ENCODE measurements around the gene TMPRSS2. TPM values are rescaled to one million over a fixed set of nuclear protein-coding genes. Genes with fewer than 3 reads are reported as not detected.

Gene TMPRSS2
- total RNA-seq, 1 experiment from 2014 or later, result 1.1 TPM

DNA sequence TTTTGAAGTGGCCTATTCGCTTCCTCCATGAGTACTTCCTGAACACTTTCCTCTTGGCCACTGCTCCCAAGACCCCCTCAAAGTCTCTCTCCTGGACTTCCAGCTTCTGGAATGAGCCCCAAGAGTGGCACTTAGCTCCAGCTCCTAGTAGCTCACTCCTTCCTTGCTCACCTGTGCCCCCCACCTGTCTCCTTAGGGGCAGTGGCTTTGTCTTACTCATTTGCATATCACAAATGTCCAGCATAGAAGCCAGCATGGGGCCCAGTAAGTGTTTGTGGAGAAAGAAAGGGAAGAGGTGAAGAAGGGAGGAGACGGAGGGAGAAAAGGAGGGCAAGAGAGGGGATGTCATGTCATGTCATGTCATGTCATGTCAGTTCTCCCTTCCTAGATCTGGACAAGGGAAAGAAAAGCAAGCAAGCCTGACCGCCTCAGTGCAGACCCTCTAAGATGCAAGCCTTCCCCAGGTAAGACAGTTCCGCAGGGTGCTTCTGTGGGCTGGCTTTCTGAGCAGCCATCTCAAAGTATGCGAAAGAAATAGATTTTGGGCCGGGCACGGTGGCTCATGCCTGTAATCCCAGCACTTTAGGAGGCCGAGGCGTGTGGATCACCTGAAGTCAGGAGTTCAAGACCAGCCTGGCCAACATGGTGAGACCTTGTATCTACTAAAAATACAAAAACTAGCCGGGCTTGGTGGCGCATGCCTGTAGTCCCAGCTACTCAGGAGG lies 88.8 kb downstream of the TMPRSS2 start:
- ChIA-PET RAD21 (ENCODE audit: low non-redundant PET in 1 of 2, low total read pairs in 2 of 2, uncharacterized antibody in 2 of 2, unreplicated experiment in 2 of 2) (no interaction called here), POLR2A (no interaction called here), CTCF (no interaction called here)
- no peak for TF ChIP-seq SIN3A (IDR thresholded peaks at IDR 0.05; ENCODE audit: low read depth)
- TF ChIP-seq EZH2phosphoT487 (IDR thresholded peaks at IDR 0.05; ENCODE audit: borderline replicate concordance), result no peak
- TF ChIP-seq, protein P1, sequence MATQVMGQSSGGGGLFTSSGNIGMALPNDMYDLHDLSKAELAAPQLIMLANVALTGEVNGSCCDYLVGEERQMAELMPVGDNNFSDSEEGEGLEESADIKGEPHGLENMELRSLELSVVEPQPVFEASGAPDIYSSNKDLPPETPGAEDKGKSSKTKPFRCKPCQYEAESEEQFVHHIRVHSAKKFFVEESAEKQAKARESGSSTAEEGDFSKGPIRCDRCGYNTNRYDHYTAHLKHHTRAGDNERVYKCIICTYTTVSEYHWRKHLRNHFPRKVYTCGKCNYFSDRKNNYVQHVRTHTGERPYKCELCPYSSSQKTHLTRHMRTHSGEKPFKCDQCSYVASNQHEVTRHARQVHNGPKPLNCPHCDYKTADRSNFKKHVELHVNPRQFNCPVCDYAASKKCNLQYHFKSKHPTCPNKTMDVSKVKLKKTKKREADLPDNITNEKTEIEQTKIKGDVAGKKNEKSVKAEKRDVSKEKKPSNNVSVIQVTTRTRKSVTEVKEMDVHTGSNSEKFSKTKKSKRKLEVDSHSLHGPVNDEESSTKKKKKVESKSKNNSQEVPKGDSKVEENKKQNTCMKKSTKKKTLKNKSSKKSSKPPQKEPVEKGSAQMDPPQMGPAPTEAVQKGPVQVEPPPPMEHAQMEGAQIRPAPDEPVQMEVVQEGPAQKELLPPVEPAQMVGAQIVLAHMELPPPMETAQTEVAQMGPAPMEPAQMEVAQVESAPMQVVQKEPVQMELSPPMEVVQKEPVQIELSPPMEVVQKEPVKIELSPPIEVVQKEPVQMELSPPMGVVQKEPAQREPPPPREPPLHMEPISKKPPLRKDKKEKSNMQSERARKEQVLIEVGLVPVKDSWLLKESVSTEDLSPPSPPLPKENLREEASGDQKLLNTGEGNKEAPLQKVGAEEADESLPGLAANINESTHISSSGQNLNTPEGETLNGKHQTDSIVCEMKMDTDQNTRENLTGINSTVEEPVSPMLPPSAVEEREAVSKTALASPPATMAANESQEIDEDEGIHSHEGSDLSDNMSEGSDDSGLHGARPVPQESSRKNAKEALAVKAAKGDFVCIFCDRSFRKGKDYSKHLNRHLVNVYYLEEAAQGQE (IDR thresholded peaks at IDR 0.05; ENCODE audit: low read depth), result no peak
- no peak for TF ChIP-seq JUND (IDR thresholded peaks at IDR 0.05)
- TF ChIP-seq, protein P2, sequence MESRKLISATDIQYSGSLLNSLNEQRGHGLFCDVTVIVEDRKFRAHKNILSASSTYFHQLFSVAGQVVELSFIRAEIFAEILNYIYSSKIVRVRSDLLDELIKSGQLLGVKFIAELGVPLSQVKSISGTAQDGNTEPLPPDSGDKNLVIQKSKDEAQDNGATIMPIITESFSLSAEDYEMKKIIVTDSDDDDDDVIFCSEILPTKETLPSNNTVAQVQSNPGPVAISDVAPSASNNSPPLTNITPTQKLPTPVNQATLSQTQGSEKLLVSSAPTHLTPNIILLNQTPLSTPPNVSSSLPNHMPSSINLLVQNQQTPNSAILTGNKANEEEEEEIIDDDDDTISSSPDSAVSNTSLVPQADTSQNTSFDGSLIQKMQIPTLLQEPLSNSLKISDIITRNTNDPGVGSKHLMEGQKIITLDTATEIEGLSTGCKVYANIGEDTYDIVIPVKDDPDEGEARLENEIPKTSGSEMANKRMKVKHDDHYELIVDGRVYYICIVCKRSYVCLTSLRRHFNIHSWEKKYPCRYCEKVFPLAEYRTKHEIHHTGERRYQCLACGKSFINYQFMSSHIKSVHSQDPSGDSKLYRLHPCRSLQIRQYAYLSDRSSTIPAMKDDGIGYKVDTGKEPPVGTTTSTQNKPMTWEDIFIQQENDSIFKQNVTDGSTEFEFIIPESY (IDR thresholded peaks at IDR 0.05; ENCODE audit: extremely low read depth, insufficient replicate concordance, low read length), result no peak
- TF ChIP-seq, protein P3, sequence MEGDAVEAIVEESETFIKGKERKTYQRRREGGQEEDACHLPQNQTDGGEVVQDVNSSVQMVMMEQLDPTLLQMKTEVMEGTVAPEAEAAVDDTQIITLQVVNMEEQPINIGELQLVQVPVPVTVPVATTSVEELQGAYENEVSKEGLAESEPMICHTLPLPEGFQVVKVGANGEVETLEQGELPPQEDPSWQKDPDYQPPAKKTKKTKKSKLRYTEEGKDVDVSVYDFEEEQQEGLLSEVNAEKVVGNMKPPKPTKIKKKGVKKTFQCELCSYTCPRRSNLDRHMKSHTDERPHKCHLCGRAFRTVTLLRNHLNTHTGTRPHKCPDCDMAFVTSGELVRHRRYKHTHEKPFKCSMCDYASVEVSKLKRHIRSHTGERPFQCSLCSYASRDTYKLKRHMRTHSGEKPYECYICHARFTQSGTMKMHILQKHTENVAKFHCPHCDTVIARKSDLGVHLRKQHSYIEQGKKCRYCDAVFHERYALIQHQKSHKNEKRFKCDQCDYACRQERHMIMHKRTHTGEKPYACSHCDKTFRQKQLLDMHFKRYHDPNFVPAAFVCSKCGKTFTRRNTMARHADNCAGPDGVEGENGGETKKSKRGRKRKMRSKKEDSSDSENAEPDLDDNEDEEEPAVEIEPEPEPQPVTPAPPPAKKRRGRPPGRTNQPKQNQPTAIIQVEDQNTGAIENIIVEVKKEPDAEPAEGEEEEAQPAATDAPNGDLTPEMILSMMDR (IDR thresholded peaks at IDR 0.05 in 2 of 3, conservative IDR thresholded peaks at IDR 0.05 in 1 of 3; ENCODE audit: borderline replicate concordance in 1 of 3, insufficient read depth in 1 of 3, low read depth in 2 of 3, low read length in 2 of 3), result no peak
- TF ChIP-seq EGR1 (IDR thresholded peaks at IDR 0.05; ENCODE audit: low read depth), result no peak
- no peak for TF ChIP-seq POLR2AphosphoS5 (IDR thresholded peaks at IDR 0.05; ENCODE audit: low read depth, low read length)
- TF ChIP-seq EZH2 (IDR thresholded peaks at IDR 0.05), result no peak
- TF ChIP-seq TCF7L2 (IDR thresholded peaks at IDR 0.05; ENCODE audit: borderline replicate concordance, extremely low read depth, insufficient read depth, insufficient read length), result no peak
- TF ChIP-seq CBX3 (IDR thresholded peaks at IDR 0.05; ENCODE audit: low read depth), result no peak
- no peak for TF ChIP-seq ELF1 (IDR thresholded peaks at IDR 0.05; ENCODE audit: borderline replicate concordance, low read depth)
- TF ChIP-seq FOSL1 (IDR thresholded peaks at IDR 0.05; ENCODE audit: low read depth), result no peak
- TF ChIP-seq ZFX (IDR thresholded peaks at IDR 0.05), result no peak
- TF ChIP-seq ATF3 (IDR thresholded peaks at IDR 0.05), result no peak
- no peak overlapping the region for H3K27ac ChIP-seq (ENCODE audit: low read depth, low read length)
- no peaks in the 10 kb centered on the region for H3K36me3 ChIP-seq (ENCODE audit: control insufficient read depth in 1 of 2, insufficient read depth in 2 of 2, low read length in 2 of 2)
- H3K4me2 ChIP-seq (ENCODE audit: low read length), result no peak overlapping the region
- ATAC-seq (no peak), DNase-seq (ENCODE audit: low read depth, low spot score) (no peak)
- H3K4me1 ChIP-seq (ENCODE audit: control insufficient read depth in 1 of 2, insufficient read depth in 2 of 2, low read length in 2 of 2), result peaks cover 4 to 9% of the 10 kb centered on the region in 2 experiments; a peak in 3 of 4 replicates
- intact Hi-C loops (cut with micrococcal nuclease), result no loop called here
- H2AFZ ChIP-seq (ENCODE audit: low read depth, low read length, poor library complexity, severe bottlenecking), result no peak overlapping the region
- H3K4me3 ChIP-seq (replicated peaks in 1 of 2; ENCODE audit: low read depth in 1 of 2, low read length in 2 of 2), result no peak overlapping the region
- BruUV-seq (replicated peaks), result no TSS peak
- H4K20me1 ChIP-seq (ENCODE audit: insufficient read depth), result no peaks in the 10 kb centered on the region
- no peaks in the 10 kb centered on the region for H3K79me2 ChIP-seq (ENCODE audit: insufficient read depth, low read length)
- H3K9me3 ChIP-seq (ENCODE audit: control insufficient read depth in 1 of 2, insufficient read depth in 1 of 2, low read depth in 1 of 2, low read length in 2 of 2), result no peaks in the 10 kb centered on the region
- H3K9me2 ChIP-seq (ENCODE audit: insufficient read depth), result no peaks in the 10 kb centered on the region
- no peaks in the 10 kb centered on the region for H3K27me3 ChIP-seq (ENCODE audit: insufficient read depth, low read length)
- no peak overlapping the region for H3K9ac ChIP-seq (ENCODE audit: low read length)

Measured in HCT116 (cell line).